ENCODE data around the gene SORCS2.

Gene SORCS2

DNA sequence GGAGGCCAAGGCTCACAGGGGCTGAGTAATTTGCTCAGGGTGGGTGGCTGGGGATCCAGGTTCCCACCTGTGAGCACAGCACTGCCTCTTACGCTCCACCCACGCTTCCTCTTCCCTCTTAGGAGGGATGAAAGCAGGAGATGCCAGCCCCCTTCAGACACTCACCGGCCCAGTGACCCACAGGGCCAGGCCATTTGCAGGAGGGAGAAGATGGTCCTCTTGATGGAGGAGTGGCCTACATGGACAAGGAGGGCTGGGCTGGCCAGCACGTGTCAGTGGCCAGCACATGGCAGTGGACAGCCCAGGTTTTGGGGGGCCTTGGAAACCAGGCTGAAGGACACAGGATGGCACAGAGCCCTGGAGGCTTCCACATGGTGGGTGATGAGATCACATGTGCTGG, 350.4 kb downstream of the SORCS2 start:
- no peak for DNase-seq (ENCODE audit: low read depth)
- H3K4me3 ChIP-seq (ENCODE audit: low read depth, low read length) = no peak overlapping the region
- TF ChIP-seq, protein P1, sequence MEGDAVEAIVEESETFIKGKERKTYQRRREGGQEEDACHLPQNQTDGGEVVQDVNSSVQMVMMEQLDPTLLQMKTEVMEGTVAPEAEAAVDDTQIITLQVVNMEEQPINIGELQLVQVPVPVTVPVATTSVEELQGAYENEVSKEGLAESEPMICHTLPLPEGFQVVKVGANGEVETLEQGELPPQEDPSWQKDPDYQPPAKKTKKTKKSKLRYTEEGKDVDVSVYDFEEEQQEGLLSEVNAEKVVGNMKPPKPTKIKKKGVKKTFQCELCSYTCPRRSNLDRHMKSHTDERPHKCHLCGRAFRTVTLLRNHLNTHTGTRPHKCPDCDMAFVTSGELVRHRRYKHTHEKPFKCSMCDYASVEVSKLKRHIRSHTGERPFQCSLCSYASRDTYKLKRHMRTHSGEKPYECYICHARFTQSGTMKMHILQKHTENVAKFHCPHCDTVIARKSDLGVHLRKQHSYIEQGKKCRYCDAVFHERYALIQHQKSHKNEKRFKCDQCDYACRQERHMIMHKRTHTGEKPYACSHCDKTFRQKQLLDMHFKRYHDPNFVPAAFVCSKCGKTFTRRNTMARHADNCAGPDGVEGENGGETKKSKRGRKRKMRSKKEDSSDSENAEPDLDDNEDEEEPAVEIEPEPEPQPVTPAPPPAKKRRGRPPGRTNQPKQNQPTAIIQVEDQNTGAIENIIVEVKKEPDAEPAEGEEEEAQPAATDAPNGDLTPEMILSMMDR (conservative IDR thresholded peaks at IDR 0.05; ENCODE audit: low read depth, low read length) = no peak

DNA sequence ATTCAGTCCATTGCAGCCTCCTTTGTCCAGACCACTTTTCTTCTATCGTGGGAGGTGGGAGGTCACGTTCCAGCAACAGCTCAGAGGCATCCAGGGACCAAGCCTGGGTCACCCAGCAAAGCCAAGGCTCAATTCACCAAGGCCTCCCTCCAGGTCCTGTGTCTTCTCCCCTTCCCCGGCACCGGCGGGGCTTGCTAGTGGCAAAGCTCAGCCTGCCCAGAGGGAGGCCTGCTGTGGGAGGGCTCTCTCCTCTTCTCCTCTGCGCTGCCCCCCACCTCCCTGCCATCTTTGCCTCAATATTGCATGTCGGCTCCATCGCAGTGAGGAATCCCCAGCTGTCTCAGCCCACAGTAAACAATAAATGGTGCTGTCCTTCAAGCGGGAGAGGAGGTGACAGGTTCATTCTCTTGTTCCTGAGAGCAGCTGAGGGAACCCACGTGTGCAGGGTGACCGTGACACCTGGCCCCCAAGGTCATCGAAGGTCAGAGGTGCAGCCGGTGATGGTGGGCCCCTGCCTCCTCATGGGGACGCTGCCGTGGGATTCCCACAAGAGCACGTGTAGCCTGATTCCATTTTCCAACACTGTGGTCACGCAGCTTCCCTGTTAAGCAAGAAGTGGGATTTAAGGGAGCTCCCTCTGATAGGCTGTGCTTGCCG, 353.9 kb downstream of the SORCS2 start:
- TF ChIP-seq, protein P1 (conservative IDR thresholded peaks at IDR 0.05; ENCODE audit: low read depth, low read length) = no peak
- no peak for DNase-seq (ENCODE audit: low read depth)
- H3K4me3 ChIP-seq (ENCODE audit: low read depth, low read length) = no peak overlapping the region

DNA sequence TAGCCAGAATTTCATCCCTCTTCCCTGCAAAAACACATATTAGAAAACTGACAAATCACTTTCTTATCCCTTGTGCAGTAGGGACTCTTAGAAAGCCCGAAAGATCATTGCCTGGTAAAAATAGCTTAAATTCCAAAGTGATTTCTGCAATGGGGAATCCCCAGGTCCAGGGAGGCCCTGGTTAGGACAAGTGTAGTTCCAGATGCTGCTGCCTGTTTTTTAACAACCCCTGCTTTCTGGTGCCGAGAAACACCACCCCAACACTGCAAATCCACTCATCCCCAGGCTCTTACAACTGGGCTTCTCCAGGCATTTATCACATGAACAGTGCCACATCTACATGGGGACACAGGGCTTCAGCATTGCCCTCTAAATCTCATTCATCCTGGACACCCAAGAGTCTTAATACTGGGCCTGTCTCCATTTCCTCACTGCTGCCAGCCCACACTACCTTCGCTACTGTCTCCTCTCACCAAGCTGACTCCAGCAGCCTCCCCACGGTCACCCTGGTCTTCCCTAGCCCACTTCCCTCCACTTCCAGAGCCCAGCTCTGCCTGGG, 354.6 kb downstream of the SORCS2 start:
- no peak overlapping the region for H3K4me3 ChIP-seq (ENCODE audit: low read depth, low read length)
- TF ChIP-seq, protein P1 (conservative IDR thresholded peaks at IDR 0.05; ENCODE audit: low read depth, low read length) = no peak
- DNase-seq (ENCODE audit: low read depth) = peak; percentile 59

DNA sequence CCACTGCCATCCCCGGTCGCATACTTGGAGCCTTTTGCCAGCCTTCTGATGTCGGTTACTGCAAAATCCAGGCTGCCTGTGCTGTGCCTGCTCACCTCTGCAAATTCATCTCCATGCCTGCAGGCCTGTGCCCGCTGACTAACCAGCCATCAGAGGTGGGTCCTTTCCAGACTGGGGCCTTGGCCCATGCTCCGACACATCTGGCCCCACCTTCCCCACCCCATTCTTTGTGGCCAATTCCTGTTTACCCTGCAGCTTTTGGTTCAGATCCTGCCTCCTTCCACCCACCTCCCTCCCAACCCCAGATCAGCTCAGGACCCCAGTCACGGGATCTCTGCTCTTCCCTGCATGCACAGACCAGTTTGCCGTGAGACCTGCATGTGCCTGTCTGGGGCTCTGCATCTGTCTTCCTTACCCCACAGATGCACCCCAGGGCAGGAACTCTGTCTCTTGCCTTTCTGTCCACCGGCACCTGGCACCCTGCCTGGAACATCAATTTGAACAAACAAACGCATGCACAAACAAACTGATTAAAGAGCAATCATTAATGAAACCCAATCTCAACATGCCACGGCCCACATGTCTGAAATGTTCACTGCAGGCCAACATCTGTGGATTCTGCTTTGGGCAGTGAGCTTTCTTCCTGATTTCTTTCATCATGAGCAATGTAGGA, 355.2 kb downstream of the SORCS2 start:
- TF ChIP-seq, protein P1 (conservative IDR thresholded peaks at IDR 0.05; ENCODE audit: low read depth, low read length) = no peak
- peak; percentile 2 for DNase-seq (ENCODE audit: low read depth)
- H3K4me3 ChIP-seq (ENCODE audit: low read depth, low read length) = no peak overlapping the region

DNA sequence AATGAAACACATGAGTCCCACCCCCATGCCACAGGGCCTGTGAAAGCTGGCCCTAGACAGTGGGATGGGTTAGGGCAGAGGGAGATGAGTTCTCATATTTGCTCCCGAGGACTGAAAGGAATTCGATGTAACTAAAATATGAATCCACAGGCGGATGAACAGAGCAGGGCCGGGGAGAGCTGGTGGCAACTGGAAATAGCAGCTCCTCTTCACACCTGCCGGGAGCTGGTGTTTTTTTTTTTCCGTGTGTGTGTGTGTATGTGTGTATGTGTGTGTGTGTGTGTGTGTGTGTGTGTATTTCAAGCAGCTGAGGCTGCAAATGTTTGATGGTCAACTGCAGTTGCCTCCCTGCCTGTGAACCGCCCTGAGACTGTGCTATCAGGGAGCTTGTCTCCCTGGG, 357.5 kb downstream of the SORCS2 start:
- no peak overlapping the region for H3K4me3 ChIP-seq (ENCODE audit: low read depth, low read length)
- DNase-seq (ENCODE audit: low read depth) = no peak
- TF ChIP-seq, protein P1 (conservative IDR thresholded peaks at IDR 0.05; ENCODE audit: low read depth, low read length) = no peak

DNA sequence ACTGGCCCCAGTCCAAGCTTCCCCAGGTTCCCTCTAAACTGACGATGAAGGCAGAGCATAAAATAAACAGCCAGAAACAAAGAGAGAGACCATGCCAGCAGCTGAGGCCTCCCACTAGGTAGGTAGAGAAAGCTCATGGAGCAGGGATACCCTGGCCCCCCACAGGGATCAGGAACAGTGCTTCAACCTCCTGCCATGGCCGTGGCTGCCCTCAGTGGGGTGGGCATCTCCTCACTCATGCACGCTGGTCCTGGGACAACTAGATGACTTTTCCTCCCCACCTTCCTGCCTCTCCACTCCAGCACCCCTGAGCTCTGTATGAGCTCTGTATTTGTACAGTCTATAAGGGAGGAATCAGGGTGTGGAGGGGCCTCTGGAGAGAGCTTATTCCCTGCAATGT, 360.1 kb downstream of the SORCS2 start:
- DNase-seq (ENCODE audit: low read depth) = no peak
- no peak overlapping the region for H3K4me3 ChIP-seq (ENCODE audit: low read depth, low read length)
- TF ChIP-seq, protein P1 (conservative IDR thresholded peaks at IDR 0.05; ENCODE audit: low read depth, low read length) = no peak

All from choroid plexus epithelial cell (primary cell).